Measurements from ENCODE around the gene CNTRL.
"Not testable (repeated sequence)": the region's sequence is repeated elsewhere in the genome, so short reads cannot be mapped to it uniquely, and the experiment has no call there.

The CNTRL gene

DNA sequence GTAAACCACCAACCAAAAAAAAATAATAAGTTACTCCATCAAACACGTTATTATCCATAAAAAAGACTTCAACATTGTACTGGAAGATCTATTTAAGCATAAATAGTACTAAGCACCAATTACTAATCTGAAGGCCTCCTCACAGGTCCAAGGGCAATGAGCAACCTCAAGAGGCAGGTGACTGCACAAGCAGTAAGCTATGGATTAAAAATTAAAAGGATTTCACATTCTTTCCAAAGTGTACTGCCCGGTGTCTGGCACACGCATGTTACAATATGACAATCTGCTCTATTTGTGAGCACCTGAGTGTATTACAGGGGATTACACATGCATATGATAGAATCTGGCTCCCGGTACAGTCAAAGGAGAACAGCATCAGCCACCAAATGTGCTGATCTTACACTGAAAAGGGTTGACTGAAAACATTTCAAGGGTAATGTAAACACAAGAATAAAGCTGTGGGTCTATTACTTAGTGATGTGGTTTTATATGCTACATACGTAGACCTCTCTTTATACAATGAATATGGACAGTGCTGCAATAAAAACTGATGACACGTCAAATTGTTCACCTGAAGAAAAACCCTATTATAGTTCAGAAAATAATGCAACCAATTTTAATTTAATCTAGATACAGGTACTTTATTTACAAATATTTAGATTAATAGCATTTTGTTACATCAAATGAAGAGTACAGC, 104.1 kb downstream of the CNTRL start:
- no peak for DNase-seq (ENCODE audit: low read depth in 2 of 3, low spot score in 2 of 3)

- not testable (repeated sequence) for DNase-seq (ENCODE audit: low read depth in 2 of 3, low spot score in 2 of 3)
Measured at GRCh38 chr9:121179373-121179721, 104.6 kb downstream of the CNTRL start.

- DNase-seq (ENCODE audit: low read depth in 2 of 3, low spot score in 2 of 3): no peak
Measured at GRCh38 chr9:121179930-121180681, 105.4 kb downstream of the CNTRL start.

DNA sequence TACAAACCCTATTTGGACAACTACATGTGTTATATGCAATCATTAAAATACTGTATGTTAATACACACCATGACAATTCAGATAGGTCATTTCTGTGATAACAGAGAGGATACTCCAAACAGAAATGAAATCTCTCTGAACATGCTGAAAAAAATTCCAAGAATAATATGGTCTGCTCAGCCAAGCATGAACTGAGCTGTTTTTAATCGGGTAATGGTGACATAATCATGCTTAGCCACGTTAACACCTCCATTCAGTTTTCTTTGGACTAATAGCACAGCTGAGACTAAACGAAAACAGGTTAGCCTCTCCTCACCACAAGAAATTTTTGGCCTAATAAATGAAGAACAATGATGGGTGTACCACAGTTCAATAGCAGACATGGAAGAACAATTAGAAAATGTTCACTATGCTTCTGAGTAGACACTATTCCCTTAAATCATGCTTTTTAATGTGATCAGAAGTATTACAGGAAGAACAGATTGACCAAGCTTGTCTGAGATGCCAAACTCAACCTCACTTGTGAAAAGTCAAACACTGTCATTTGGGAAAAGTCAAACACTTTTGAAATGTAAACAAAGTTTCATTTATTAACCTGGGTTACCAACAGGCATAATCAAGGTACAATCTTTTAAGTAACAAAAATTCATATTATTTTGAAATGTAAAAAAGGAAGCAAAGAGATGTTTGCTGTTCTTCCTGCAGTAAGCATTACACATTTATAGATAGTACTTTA, 107.5 kb downstream of the CNTRL start:
- no peak for DNase-seq (ENCODE audit: low read depth in 2 of 3, low spot score in 2 of 3)

DNA sequence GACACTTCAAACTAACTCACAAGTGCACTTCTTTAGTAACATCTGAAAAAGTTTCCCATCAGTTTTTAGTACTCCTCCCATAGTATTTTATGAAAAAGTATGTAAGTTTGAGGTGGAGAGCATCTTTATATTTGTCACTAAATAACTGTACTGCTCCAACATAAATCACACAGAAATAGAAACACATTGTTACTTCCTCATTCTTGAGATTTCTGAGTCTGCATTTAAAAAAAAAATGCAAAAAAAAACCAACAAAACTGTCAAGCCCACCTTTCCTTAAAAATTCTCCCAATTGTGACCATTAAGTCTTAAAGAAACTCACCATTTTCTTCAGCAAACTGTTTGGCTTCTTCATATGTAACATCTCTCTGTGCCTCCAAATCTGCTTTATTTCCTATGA, 108.2 kb downstream of the CNTRL start:
- DNase-seq (ENCODE audit: low read depth in 2 of 3, low spot score in 2 of 3): no peak

DNA sequence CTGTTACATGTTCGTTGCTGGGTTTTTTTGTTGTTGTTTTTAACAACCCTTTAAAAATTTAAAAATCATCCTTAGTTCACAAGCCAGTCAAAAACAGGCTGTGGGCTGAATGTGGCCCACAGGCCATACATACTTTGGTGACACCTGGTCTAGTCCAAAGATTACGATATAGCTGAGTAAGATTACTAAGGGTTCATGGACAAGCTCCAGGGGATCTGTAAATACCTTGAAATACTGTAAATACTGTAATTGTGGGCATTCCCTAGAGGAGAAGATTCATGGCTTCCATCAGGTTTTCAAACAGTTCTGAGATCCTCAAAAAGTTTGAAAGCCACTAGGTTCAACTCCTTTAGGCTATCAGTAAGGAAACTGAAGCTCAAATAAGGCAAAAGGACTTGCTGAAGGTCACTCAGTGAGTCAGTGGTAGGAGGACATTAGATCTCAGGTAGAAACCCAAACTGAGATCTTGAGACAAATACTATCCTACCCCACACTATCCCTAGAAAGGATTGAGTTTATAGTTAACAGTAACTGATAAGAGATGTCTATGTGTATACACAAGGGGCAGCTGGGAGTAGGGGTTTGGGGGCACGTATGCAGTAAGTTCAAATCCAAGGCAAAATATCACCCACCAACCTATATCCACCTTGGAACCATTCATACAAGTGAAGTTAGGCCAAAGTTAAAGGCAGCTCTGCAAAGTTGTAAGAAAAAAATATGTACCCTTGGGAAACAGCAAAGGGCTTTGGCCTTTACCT, 109.1 kb downstream of the CNTRL start:
- DNase-seq (ENCODE audit: low read depth in 2 of 3, low spot score in 2 of 3): no peak

- no peak for DNase-seq (ENCODE audit: low read depth in 2 of 3, low spot score in 2 of 3)
Measured at GRCh38 chr9:121184463-121184862, 109.7 kb downstream of the CNTRL start.

DNA sequence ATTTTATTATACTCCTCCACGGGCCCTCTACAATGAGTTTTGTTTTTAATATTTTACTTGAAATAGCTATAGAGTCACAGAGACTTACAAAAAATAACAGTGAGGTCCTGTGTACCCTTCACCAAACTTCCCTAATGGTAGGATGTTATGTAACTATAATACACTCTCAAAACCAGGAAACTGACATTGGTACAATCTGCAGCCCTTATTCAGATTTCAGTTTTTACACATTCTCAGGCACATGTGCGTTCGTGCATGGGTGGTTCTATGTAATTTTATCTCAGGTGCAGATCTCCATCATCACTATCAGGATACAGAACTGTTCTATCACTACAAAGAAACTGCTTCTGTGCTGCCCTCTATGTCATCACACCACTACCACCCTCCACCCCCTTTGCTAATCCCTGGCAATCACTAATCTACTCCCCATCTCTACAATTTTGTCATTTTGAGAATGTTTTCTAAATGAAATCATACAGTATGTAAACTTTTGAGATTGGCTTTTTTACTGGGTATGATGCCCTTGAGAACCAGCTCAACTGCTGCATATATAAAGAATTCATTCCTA, 110.5 kb downstream of the CNTRL start:
- no peak for DNase-seq (ENCODE audit: low read depth in 2 of 3, low spot score in 2 of 3)

DNA sequence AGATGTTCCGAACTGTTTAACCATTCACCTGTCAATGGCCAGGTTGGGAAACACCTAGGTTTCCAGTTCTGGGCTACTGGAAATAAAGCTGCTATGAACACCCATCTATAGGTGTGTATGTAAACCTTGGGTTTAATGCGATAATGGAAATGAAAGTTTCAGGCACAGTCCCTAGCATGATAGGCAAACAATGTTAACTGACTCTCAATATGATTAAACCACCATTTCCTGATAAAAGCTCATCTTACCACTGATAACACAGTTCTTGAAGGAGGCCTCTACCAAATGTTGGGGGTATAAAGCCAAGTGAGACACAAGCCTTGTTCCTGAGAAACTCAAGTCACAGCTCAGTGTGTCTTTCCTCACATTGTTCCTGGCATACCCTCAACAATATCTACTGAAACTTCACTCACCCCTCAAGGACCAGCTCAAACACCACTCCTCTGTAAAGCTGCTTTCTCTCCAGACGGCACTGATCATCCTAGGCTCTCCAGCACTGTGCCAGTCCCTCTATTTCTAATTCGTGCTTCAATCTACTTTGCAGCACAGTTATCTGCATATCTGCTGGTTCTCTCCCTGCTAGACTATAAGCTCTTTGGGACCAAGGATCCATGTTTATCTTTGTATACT, 111.1 kb downstream of the CNTRL start:
- no peak for DNase-seq (ENCODE audit: low read depth in 2 of 3, low spot score in 2 of 3)

- no peak for DNase-seq (ENCODE audit: low read depth in 2 of 3, low spot score in 2 of 3)
Measured at GRCh38 chr9:121187636-121188305, 113.0 kb downstream of the CNTRL start.

GRCh38 chr9:121189006-121189405, 114.3 kb downstream of the CNTRL start:
- no peak for DNase-seq (ENCODE audit: low read depth in 2 of 3, low spot score in 2 of 3)

DNA sequence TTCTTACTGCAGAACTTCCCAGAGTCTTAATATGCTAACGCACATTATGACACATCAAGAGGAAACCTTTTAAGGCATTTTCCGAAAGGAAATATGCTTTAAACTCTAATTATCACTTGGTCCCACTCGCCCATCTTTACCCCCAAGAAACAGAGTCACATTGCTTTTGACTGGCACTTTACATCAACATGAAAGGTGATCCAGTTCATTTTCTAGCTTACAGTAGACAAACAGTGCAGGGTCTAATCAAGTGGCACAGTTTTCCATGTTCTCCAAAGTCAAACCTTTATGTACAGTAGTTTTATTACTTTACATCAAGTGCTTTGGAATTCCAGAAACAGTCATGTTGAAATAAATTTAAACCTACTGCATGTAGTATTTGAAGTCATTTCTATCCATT, 114.9 kb downstream of the CNTRL start:
- no peak for DNase-seq (ENCODE audit: low read depth in 2 of 3, low spot score in 2 of 3)

GRCh38 chr9:121191235-121191634, 116.5 kb downstream of the CNTRL start:
- DNase-seq (ENCODE audit: low read depth in 2 of 3, low spot score in 2 of 3): no peak

DNA sequence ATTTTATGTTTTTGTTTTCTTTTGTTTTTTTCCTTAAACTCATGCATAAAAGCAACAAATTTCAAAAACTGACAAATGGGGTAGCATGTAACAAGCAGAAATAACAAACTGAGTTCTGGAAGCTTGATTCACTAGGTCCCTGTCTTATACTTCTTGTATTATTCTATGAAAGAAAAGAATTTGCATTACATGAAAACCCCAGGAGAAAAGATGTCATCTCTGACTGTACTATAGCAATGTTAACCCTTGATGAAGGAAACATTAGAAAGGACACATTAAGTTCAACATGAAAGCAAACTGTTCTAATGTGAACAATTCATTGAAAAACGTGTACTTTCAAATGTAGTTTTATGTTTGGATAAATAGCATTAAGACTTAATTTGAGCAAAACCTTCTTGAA, 117.8 kb downstream of the CNTRL start:
- no peak for DNase-seq (ENCODE audit: low read depth in 2 of 3, low spot score in 2 of 3)

- no peak for DNase-seq (ENCODE audit: low read depth in 2 of 3, low spot score in 2 of 3)
Measured at GRCh38 chr9:121192959-121193640, 118.3 kb downstream of the CNTRL start.

- no peak for DNase-seq (ENCODE audit: low read depth in 2 of 3, low spot score in 2 of 3)
Measured at GRCh38 chr9:121194730-121195129, 120.0 kb downstream of the CNTRL start.

DNA sequence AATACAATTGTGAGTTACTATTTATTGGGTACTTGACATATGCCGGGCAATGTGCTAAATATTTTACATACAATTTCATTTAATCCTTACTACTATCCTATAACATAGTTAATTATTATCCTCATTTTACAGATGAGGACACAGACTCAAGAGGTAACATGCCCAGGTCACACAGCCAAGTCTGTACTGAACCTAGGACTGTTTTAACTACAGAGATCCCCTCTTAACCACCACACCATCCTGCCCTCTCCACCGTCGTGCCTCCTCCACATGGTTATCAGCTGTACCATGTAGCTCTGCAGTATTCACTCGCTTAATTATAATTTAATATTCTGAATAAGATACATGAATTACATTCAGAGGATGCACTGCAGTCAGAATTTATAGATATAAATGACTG, 121.6 kb downstream of the CNTRL start:
- no peak for DNase-seq (ENCODE audit: low read depth in 2 of 3, low spot score in 2 of 3)

DNA sequence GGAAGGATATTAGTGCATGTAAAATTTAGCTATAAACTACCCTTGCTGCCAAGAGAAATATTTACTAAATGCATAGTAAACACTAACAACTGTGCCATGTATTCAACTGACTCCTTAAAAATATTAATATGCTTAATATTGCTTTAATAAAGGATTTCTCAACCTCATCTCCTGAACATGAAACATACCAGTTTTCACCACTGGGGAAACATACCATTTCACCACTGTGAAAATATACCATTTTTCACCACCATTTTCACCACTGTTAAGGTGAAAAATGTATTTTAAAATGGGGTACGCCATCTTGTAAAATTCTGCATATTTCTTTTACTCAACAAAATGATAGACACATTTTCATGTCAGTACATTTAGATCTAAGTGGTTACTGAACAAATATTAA, 122.4 kb downstream of the CNTRL start:
- DNase-seq (ENCODE audit: low read depth in 2 of 3, low spot score in 2 of 3): no peak

- no peak for DNase-seq (ENCODE audit: low read depth in 2 of 3, low spot score in 2 of 3)
Measured at GRCh38 chr9:121198512-121199042, 123.8 kb downstream of the CNTRL start.
